Keratinocyte (primary cell): ENCODE data around the gene C19orf12. TPM values are rescaled to one million over a fixed set of nuclear protein-coding genes. Genes with fewer than 3 reads are reported as not detected.

Source experiments
- DNase-seq: peaks from one replicate; pipeline ENCODE4 v3.0.0-alpha.2; 2011; ENCODE audit warnings: low read depth, missing footprints, low spot score
- FAIRE-seq: peaks from 2 replicates; lab custom pipeline; 2011; peaks lifted over from hg19 to GRCh38; lab: Jason Lieb, UNC
- H2AFZ ChIP-seq: 2 replicates; pipeline ENCODE4 v1.6.0; 2012; ENCODE audit warnings: low read length, control low read depth, inconsistent platforms; ENCODE audit not compliant: control insufficient read depth
- H3K27ac ChIP-seq: 2 replicates; pipeline ENCODE4 v1.5.1; 2011; ENCODE audit warnings: low read length; ENCODE audit not compliant: control insufficient read depth, insufficient read depth
- H3K27me3 ChIP-seq: 3 replicates; pipeline ENCODE4 v1.6.0; 2011; ENCODE audit warnings: low read length; ENCODE audit not compliant: control insufficient read depth, insufficient read depth; ENCODE audit errors: extremely low read depth
- H3K36me3 ChIP-seq, 2 experiments: 2 replicates in 1 of 2; 3 replicates in 1 of 2; pipeline ENCODE4 v1.5.1; 2011; ENCODE audit warnings: low read length in 2 of 2, mild to moderate bottlenecking in 1 of 2; ENCODE audit not compliant: control insufficient read depth in 2 of 2, insufficient read depth in 2 of 2; ENCODE audit errors: extremely low read depth in 1 of 2
- H3K4me1 ChIP-seq: 3 replicates; pipeline ENCODE4 v1.5.1; 2011; ENCODE audit warnings: low read length; ENCODE audit not compliant: control insufficient read depth, insufficient read depth; ENCODE audit errors: extremely low read depth
- H3K4me2 ChIP-seq: 3 replicates; pipeline ENCODE4 v1.6.0; 2011; ENCODE audit warnings: low read depth, low read length; ENCODE audit not compliant: control insufficient read depth, insufficient read depth; ENCODE audit errors: extremely low read depth
- H3K4me3 ChIP-seq, 3 experiments: fragments of 200-600 bp in 1 of 3; sonication (generic) in 1 of 3; 2 replicates in 2 of 3; 3 replicates in 1 of 3; pipeline ENCODE4 v1.5.1; 2011 to 2016; ENCODE audit warnings: low read length in 3 of 3, mild to moderate bottlenecking in 3 of 3, control low read depth in 2 of 3, inconsistent platforms in 1 of 3, low read depth in 1 of 3, mixed read lengths in 1 of 3, mixed run types in 1 of 3, moderate library complexity in 1 of 3; ENCODE audit not compliant: control insufficient read depth in 2 of 3, insufficient read depth in 2 of 3; ENCODE audit errors: extremely low read depth in 1 of 3
- H3K79me2 ChIP-seq: 2 replicates; pipeline ENCODE4 v1.6.0; 2012; ENCODE audit warnings: low read length; ENCODE audit not compliant: control insufficient read depth, insufficient read depth
- H3K9ac ChIP-seq: 3 replicates; pipeline ENCODE4 v1.6.0; 2011; ENCODE audit warnings: low read length; ENCODE audit not compliant: control insufficient read depth, insufficient read depth; ENCODE audit errors: extremely low read depth
- H3K9me1 ChIP-seq: 3 replicates; pipeline ENCODE4 v1.6.0; 2011; ENCODE audit warnings: low read length; ENCODE audit not compliant: control insufficient read depth, insufficient read depth; ENCODE audit errors: extremely low read depth
- H3K9me3 ChIP-seq: 2 replicates; pipeline ENCODE4 v1.5.1; 2012; ENCODE audit warnings: low read depth, low read length; ENCODE audit not compliant: control insufficient read depth
- H4K20me1 ChIP-seq: 3 replicates; pipeline ENCODE4 v1.6.0; 2011; ENCODE audit warnings: low read length; ENCODE audit not compliant: control insufficient read depth, insufficient read depth; ENCODE audit errors: extremely low read depth
- EZH2 ChIP-seq: IDR thresholded peaks from one replicate; pipeline ENCODE4 v1.6.1; 2012; ENCODE audit warnings: inconsistent platforms, mild to moderate bottlenecking, low read length, moderate library complexity
- dilution Hi-C: fragments of 300-500 bp; cut with MboI; formaldehyde crosslinking; loops from one replicate; pipeline ENCODE4 v1.7.0; 2020; ENCODE audit warnings: low sequenced_read_pairs; ENCODE audit not compliant: extremely low pct_ligation_motif_present
- polyA plus RNA-seq, 5 experiments: library from polyadenylated mRNA; depleted of rRNA in 3 of 5; stranded (reverse) in 3 of 5; stranded (forward) in 1 of 5; unstranded in 1 of 5; fragments of >200 nt; gene quantifications; 1 replicate in 1 of 5; 2 replicates in 3 of 5; 3 replicates in 1 of 5; pipeline versions ENCODE4 v1.2.1 to v1.2.3, GENCODE V29; 2011 to 2012; ENCODE audit warnings: missing spikeins in 2 of 5, low read depth in 1 of 5, low replicate concordance in 1 of 5
- TF ChIP-seq, protein P1 (sequence below), 3 experiments: IDR thresholded peaks in 1 of 3; conservative IDR thresholded peaks in 1 of 3; optimal IDR thresholded peaks in 1 of 3; 2 replicates in 2 of 3; 3 replicates in 1 of 3; pipeline versions ENCODE3 to v1.5.1; 2011; ENCODE audit warnings: low read length in 3 of 3, mild to moderate bottlenecking in 3 of 3, moderate library complexity in 2 of 3, control low read depth in 1 of 3, inconsistent platforms in 1 of 3; ENCODE audit not compliant: insufficient read depth in 2 of 3; ENCODE audit errors: extremely low read depth in 1 of 3

The C19orf12 gene
- polyA plus RNA-seq, 1 donor (not counting 4 experiments of a cell fraction or from before 2014, with no cell fraction given), result 12.3 TPM

DNA sequence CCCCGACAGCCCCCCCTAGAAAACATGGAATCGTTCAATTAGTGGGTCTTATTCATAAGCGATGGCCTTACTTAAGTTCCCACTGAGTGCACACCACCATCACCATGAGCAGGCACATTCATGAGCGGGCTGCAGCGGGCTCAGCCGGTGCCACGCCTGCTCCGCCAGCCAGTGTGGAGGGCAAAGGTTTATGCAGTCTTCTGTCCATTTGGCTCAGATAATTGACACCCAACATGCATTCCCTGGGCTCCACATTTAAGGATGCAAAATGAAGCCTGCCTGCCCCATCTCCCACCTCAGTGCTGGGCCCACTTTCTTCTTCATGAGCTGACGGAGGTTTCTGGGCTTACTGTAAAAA, 12.1 kb downstream of the C19orf12 start:
- dilution Hi-C loops, result no loop called here
- DNase-seq, result no peak
- Histone ChIP-seq H3K27ac (no peak overlapping the region), H3K4me3 (no peak overlapping the region), H2AFZ (no peak overlapping the region), H4K20me1 (no peaks in the 10 kb centered on the region), H3K9me3 (no peaks in the 10 kb centered on the region), H3K36me3 (peaks cover 0 to 12% of the 10 kb centered on the region in 2 experiments), H3K9me1 (no peaks in the 10 kb centered on the region), H3K79me2 (no peaks in the 10 kb centered on the region), H3K4me2 (no peak overlapping the region), H3K9ac (no peak overlapping the region), H3K27me3 (no peaks in the 10 kb centered on the region), H3K4me1 (no peaks in the 10 kb centered on the region)
- no peak for TF ChIP-seq EZH2
- TF ChIP-seq, protein P1, sequence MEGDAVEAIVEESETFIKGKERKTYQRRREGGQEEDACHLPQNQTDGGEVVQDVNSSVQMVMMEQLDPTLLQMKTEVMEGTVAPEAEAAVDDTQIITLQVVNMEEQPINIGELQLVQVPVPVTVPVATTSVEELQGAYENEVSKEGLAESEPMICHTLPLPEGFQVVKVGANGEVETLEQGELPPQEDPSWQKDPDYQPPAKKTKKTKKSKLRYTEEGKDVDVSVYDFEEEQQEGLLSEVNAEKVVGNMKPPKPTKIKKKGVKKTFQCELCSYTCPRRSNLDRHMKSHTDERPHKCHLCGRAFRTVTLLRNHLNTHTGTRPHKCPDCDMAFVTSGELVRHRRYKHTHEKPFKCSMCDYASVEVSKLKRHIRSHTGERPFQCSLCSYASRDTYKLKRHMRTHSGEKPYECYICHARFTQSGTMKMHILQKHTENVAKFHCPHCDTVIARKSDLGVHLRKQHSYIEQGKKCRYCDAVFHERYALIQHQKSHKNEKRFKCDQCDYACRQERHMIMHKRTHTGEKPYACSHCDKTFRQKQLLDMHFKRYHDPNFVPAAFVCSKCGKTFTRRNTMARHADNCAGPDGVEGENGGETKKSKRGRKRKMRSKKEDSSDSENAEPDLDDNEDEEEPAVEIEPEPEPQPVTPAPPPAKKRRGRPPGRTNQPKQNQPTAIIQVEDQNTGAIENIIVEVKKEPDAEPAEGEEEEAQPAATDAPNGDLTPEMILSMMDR (optimal IDR thresholded peaks at IDR 0.05 in 1 of 3, IDR thresholded peaks at IDR 0.05 in 1 of 3, conservative IDR thresholded peaks at IDR 0.05 in 1 of 3; ENCODE audit: extremely low read depth in 1 of 3, insufficient read depth in 2 of 3, low read length in 3 of 3), result no peak
- FAIRE-seq, result no peak

DNA sequence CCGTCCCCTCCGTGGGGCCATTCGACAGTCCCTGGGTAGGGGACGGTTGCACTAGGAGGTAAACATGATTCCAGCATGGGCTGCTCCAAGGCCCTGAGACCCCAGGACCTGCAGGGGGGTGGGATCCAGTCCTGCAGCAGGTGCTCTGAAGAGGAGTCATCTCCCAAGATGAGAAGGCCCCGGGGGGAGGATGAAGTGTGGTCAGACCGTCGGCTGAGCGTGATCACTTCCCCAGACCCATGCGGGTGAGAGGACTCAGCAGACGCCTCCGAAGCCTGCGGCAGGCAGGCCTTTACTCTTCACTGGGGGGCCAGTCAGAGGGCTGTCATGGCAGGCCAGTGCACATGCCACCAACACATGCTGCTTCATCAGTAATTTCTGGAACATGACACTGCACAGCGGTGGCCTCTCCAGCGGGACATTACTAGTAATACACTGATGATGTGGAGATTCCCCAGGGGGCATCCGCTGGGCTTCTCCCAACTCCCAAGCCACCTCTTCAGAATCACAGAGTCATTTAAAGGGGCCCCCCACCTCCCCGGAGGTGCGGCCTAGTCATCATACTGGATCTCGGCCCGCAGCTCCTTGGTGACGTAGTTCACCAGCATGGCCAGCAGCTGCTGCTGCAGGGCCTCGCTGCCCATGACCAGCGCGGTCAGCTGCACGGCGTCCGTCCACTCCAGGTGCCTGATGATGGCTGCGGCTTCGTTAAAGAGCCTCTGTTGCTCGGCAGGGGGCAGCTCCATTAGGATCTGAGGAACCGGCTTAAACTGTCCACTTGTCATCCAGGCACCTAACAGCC, 12.7 kb downstream of the C19orf12 start:
- Histone ChIP-seq H3K9me3 (no peaks in the 10 kb centered on the region), H3K9ac (no peak overlapping the region), H3K4me3 (no peak overlapping the region), H4K20me1 (no peaks in the 10 kb centered on the region), H3K79me2 (no peaks in the 10 kb centered on the region), H3K27ac (no peak overlapping the region), H3K36me3 (peaks cover 0 to 10% of the 10 kb centered on the region in 2 experiments), H2AFZ (no peak overlapping the region), H3K4me1 (no peaks in the 10 kb centered on the region), H3K27me3 (no peaks in the 10 kb centered on the region), H3K4me2 (no peak overlapping the region), H3K9me1 (no peaks in the 10 kb centered on the region)
- no peak for DNase-seq
- TF ChIP-seq, protein P1 (optimal IDR thresholded peaks at IDR 0.05 in 1 of 3, IDR thresholded peaks at IDR 0.05 in 1 of 3, conservative IDR thresholded peaks at IDR 0.05 in 1 of 3; ENCODE audit: extremely low read depth in 1 of 3, insufficient read depth in 2 of 3, low read length in 3 of 3), result no peak
- TF ChIP-seq EZH2, result no peak
- no peak for FAIRE-seq
- dilution Hi-C loops, result no loop called here
